ENCODE results near the gene ZC3H7A.
"Not testable (repeated sequence)": the region's sequence is repeated elsewhere in the genome, so short reads cannot be mapped to it uniquely, and the experiment has no call there.

ZC3H7A gene

DNA sequence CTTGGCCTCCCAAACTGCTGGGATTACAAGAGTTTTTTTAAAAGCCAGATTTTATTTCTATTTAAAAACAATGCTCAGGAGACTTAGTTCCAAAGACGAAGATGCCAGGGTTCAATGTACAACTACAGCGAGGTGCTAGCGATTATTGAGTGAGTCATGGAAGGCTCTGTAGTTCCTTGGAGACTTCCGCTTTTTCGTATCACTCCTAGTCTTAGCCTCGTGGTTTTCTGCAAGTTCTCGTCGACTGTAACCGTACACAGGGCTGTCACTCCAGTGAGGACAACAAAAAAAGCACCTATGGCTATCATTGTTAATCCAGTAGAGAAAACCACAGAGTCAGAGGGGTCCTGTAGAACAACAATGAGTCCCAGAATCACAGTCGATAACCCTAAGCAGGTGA is 22.7 kb upstream of the ZC3H7A start:
- in situ Hi-C loops (cut with HindIII; ENCODE audit: low sequenced_read_pairs): no loop called here
- no peak for DNase-seq (ENCODE audit: low read depth)
- no peak overlapping the region for H3K4me3 ChIP-seq (ENCODE audit: low read depth, low read length)
- no peak for TF ChIP-seq CTCF (IDR thresholded peaks at IDR 0.05; ENCODE audit: low read depth, low read length, missing control alignments)

DNA sequence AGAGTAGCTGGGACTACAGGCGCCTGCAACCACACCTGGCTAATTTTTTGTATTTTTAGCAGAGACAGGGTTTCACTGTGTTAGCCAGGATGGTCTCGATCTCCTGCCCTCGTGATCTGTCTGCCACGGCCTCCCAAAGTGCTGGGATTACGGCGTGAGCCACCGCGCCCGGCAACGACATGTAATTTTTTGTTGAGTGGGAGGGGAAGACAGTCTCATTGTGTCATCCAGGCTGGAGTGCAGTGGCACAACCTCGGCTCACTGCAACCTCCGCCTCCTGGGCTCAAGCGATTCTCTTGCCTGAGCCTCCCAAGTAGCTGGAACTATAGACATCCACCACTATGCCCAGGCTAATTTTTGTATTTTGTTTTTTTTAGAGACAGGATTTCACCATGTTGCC is 21.9 kb upstream of the ZC3H7A start:
- DNase-seq (ENCODE audit: low read depth); in situ Hi-C loops (cut with HindIII; ENCODE audit: low sequenced_read_pairs); H3K4me3 ChIP-seq (ENCODE audit: low read depth, low read length): not testable (repeated sequence)

DNA sequence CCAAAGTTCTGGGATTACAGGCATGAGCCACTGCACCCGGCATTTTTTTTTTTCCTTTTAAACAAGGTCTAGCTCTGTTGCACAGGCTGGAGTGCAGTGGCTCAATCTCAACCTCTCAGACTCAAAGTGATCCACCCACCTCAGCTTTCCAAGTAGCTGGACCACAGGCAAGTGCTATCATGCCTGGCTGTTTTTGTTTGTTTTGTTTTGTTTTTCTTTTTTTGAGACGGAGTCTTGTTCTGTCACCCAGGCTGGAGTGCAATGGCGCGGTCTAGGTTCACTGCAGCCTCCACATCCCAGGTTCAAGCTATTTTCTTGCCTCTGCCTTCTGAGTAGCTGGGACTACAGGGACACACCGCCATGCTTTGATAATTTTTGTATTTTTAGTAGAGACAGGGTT is 19.1 kb upstream of the ZC3H7A start:
- no peak for TF ChIP-seq CTCF (IDR thresholded peaks at IDR 0.05; ENCODE audit: low read depth, low read length, missing control alignments)
- no peak overlapping the region for H3K4me3 ChIP-seq (ENCODE audit: low read depth, low read length)
- DNase-seq (ENCODE audit: low read depth): no peak
- in situ Hi-C loops (cut with HindIII; ENCODE audit: low sequenced_read_pairs): no loop called here

DNA sequence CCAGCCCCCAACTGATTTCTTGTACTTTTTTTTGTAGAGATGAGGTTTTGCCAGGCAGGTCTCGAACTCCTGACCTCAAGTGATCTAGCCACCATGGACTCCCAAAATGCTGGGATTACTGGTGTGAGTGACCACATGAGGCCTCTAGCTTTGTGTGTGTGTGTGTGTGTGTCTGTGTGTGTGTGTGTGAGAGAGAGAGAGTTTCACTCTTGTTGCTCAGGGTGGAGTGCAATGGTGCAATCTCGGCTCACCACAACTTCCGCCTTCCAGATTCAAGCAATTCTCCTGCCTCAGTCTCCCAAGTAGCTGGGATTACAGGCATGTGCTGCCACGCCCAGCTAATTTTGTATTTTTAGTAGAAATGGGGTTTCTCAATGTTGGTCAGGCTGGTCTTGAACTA is 17.7 kb upstream of the ZC3H7A start:
- DNase-seq (ENCODE audit: low read depth); in situ Hi-C loops (cut with HindIII; ENCODE audit: low sequenced_read_pairs); H3K4me3 ChIP-seq (ENCODE audit: low read depth, low read length): not testable (repeated sequence)

DNA sequence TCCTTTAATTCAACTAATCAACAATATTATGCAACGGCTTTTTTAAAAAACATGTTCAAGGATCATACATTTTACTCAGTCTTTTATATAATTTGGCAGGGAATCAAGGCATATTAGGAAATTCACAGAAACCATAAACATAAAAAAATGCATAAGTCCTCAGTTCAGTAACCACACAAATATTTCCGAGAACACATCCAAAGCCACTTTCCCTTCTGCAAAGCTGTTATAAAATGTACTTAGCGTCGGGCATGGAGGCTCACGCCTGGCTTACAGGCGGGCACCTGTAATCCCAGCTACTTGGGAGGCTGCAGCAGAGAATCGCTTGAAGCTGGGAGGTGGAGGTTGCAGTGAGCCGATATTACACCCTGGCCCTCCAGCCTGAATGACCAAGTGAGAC is 9.7 kb upstream of the ZC3H7A start:
- no peak for TF ChIP-seq CTCF (IDR thresholded peaks at IDR 0.05; ENCODE audit: low read depth, low read length, missing control alignments)
- no peak for DNase-seq (ENCODE audit: low read depth)
- in situ Hi-C loops (cut with HindIII; ENCODE audit: low sequenced_read_pairs): no loop called here
- no peak overlapping the region for H3K4me3 ChIP-seq (ENCODE audit: low read depth, low read length)

DNA sequence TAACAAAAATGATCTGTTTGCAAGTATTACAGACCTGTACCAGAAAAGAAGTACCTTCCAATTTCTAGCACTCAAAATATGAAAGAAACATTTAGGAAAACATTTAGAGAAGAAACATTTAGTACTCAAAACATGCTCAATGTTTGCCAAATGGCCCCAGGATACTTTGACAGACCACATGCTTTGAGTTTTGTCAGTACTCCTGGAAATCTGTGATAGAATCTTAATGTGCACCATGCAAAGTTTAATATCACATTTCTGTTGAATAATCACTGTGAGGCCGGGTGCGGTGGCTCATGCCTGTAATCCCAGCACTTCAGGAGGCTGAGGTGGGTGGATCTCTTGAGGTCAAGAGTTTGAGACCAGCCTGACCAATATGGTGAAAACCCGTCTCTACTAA is 8.5 kb upstream of the ZC3H7A start:
- no peak for TF ChIP-seq CTCF (IDR thresholded peaks at IDR 0.05; ENCODE audit: low read depth, low read length, missing control alignments)
- in situ Hi-C loops (cut with HindIII; ENCODE audit: low sequenced_read_pairs): no loop called here
- H3K4me3 ChIP-seq (ENCODE audit: low read depth, low read length): no peak overlapping the region
- DNase-seq (ENCODE audit: low read depth): no peak

- no peak overlapping the region for H3K4me3 ChIP-seq (ENCODE audit: low read depth, low read length)
- in situ Hi-C loops (cut with HindIII; ENCODE audit: low sequenced_read_pairs): no loop called here
- DNase-seq (ENCODE audit: low read depth): no peak
- TF ChIP-seq CTCF (IDR thresholded peaks at IDR 0.05; ENCODE audit: low read depth, low read length, missing control alignments): no peak
Observed at GRCh38 chr16:11801481-11802021, 4.5 kb upstream of the ZC3H7A start.

DNA sequence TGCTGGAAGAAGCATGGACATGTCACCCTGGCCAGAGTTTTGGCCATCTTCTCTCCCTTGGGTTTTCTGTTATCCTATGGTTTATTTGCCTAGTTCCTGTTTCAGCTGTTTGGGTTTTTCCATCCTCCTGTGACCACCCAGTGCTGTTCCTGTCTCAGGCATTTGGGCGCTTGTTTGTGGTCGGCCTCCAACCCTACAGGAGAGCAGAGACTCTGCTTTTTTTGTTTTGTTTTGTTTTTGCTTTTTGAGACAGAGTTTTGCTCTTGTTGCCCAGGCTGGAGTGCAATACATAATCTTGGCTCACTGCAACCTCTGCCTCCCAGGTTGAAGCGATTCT is 3.3 kb upstream of the ZC3H7A start:
- no peak for DNase-seq (ENCODE audit: low read depth)
- in situ Hi-C loops (cut with HindIII; ENCODE audit: low sequenced_read_pairs): no loop called here
- H3K4me3 ChIP-seq (ENCODE audit: low read depth, low read length): no peak overlapping the region
- no peak for TF ChIP-seq CTCF (IDR thresholded peaks at IDR 0.05; ENCODE audit: low read depth, low read length, missing control alignments)
